Midbrain (tissue), 1 donor: ENCODE results near the gene CRBN.

Experiments
- DNase-seq: peaks from one replicate; lab custom pipeline; 2025; lab: John Stamatoyannopoulos, UW

Gene CRBN

DNA sequence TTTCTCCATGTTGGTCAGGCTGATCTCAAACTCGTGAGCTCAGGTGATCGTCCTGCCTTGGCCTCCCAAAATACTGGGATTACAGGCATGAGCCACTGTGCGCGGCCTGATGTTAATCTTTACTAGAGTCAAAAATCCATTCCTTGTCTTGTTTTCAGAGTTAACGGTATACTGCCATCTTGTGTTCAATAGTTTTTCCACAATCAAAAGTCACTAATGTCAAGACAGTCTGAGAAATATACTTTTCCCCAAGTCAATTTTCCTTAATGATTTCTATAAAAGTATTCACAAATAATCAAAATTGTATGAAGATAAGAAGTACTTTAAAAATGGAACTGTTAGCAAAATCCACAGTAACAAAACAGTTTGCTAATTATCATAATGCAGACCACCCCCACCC lies 8.5 kb downstream of the CRBN start:
- peak; percentile 23 for DNase-seq

- no peak for DNase-seq
Observed at GRCh38 chr3:3165650-3166049, 13.8 kb downstream of the CRBN start.

- no peak for DNase-seq
Observed at GRCh38 chr3:3165241-3165640, 14.2 kb downstream of the CRBN start.

GRCh38 chr3:3160826-3161225 lies 18.7 kb downstream of the CRBN start:
- DNase-seq = no peak

GRCh38 chr3:3157484-3157883 lies 22.0 kb downstream of the CRBN start:
- DNase-seq = no peak

DNA sequence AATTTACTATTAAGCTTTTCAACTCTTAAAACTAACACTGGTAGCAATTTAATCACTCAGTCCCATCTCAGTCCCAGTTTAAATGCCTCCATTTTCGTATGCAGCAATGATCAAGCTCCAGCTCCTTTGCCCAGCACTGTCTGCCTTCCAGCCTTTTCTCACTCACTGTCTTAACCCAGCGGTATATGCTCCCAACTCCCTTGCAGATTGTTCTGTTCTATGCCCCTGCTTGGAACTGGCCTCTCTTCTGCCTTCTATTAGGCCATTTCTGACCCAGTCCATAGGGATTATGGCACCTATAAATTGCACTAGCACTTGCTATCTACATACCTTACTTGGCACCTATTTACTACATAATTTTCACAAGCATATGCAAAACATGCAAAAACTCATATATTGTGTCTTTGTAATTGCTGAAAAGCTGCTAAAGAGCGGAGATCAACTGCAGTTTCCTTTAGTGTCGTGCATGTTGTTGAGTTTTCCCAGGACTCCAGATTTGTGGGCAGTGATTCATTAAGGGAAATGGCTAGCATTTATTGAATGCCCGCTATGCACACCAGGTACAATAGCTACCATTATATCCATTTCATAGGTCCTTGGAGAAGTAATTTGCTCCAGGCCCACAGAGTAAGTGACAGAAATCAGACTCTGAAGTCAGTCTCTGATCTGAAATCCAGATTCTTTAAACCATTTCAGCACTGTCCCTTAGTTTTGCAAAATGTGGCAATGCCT lies 24.4 kb downstream of the CRBN start:
- no peak for DNase-seq

DNA sequence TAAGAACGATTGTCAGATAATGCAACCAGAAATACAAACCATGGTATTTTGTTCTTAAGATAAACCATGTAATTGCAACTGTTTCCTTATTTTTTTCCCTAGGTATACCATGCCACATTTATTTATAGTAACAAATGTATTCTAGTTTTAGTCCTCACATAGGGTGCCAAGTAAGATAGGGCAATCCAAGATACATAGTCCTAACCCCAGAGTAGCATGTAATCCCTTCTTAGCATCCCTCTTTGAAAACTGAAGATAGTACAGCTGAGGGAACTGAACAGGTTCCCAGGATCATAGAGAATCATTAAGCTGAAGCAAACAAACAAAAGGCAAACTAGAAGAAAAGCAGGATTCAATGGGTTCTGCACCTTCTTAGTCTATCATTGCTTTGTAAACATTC lies 28.0 kb downstream of the CRBN start:
- DNase-seq = no peak

- DNase-seq = no peak
Observed at GRCh38 chr3:3149560-3149959, 29.9 kb downstream of the CRBN start.

- no peak for DNase-seq
Observed at GRCh38 chr3:3145831-3146230, 33.7 kb downstream of the CRBN start.

DNA sequence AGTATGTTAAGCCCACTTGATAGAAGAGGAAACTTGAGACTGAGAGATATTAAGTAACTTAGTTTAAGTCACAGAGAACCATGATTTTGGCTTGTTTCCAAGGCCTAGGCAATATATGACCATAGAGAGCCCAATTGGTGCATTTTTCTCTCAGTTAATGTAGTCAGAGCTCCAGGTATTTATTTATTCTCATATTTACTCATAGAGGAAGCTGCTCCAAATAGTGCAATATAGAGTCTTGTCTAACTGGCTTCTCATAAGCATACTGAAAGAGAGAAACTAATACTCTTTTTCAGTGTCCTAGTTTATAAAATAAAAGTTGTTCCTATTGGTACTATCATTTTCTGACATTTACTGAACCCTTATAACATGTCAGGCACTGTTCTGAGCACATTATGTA lies 37.6 kb downstream of the CRBN start:
- no peak for DNase-seq

- DNase-seq = no peak
Observed at GRCh38 chr3:3137526-3137925, 42.0 kb downstream of the CRBN start.

DNA sequence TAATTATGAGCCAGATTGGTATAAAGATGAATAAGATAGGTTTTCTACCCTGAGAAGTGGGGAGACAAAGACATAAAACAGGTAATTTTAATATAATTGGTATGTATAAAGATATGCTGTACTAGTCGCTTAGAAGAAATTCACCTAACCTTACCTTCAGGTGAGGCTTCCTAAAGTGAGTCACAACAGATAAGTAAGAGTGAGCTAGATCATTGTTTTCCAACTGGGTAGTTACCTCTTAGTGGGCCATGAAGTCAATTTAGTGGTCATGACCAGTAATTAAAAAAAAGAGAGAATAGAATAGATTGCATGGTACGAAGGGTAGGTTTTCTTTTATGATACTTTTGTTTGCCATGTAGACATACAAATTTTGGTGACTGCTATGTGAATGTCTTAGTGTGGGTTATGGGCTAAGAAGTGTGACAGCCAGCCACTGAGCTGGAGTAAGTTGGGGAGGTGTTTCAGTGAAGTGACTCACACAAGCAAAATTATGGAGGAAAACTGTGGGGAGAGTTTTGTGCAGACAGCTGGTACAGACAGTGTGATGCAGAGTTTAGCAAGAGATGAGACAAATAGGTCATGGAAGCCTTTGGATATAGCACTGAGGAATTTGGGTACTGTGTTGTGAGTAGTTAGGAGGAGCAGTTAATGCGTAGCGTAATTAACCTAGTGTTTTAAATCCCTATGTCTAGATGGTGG lies 44.6 kb downstream of the CRBN start:
- no peak for DNase-seq

GRCh38 chr3:3133500-3133899 lies 46.0 kb downstream of the CRBN start:
- no peak for DNase-seq

DNA sequence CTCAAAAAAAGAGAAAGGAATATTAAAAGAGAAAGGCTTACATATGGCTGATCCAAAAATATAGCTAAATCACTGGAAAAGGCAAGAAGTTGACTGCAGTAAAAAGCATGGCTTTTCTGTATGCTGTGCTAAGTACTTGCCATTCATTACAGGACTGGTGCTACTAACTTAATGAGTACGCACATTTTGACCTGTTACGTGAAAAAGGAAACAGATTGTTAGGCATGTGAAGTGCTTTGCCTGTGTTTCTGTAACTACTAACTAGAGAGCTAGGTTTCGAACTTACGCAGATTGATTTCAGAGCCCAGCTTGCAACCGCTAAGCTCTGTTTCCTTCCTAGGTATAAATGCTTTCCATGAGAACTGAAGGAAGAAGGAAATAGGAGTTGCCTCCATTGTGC lies 49.9 kb downstream of the CRBN start:
- no peak for DNase-seq

DNA sequence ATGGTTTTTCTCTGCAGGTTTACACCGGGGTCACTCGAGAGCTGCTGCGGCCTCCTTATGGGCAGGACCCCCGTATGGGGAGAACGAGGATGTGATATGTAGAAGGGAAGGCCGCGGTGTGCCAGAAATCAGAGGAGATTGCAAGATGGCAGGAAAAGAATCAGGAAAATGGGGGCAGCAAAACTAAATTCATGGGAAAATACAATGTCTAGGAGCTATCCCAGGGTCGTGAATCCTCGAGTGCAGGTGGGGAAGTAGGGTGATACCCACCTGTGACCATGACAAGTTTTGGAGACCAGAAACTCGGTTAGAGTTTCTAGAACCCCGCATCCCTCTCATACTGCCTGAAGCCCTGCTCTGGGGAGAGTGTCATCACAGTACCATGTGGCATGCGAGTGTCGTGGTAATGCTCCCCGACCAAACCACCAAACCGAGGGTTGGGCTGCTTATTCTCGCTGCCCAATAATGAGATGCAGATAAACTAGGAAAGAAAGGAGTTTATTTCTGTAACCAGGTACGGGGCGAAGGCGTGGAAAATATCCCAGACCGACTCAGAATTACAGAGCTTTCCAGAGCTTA lies 52.0 kb downstream of the CRBN start:
- DNase-seq = no peak

DNA sequence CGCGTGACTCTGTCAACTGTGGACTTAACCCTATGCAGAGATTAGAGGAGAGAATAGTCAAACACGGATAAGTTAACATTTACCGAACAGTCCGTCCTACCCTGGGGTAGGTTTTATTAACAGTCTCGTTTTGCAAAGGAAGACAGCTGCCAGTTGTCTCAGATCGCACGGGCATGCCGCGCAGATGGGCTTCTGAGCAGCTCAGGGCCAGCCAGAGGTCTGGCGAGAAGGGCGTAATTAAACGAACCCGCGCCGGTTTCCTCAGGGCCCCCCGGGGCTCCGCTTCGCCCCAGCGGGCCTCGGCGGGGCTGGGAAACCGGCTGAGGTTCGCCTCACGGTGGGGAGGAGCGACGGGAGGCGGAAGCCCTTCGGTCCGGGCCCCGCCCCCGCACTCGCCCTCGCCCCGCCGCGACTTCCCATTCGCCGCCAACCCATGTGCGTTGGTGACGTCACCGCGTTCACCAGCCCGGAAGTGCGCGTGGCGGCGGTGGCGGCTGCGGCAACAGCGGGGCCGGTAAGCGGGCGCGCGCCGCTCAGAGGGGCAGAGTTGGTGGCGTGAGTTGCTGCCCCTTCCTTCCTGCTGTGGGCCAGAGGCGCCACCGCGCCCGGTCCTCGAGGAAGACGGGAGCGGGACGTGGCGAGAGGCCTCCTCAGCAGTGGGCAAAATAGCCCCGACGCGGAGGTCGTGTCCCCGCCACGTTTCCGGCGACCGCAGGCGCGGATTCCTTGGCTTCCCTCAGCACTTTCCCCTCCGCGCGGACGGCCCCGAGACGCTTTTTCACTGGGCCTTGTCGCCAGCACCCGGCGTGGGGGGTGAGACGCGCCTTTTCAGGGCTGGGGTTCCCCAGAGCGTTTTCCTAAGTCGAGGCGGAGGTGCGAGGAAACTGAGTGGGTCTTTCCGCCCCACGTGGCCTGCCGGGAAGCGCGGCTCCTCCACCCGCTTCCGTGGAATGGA lies 52.7 kb downstream of the CRBN start, which contains the start of gene TRNT1:
Gene TRNT1 (plus strand): TSS at position 464 of the 955 bp plus-strand sequence. CDS start 2,101 bp downstream, outside the sequence.
- peak; percentile 93 for DNase-seq

GRCh38 chr3:3125977-3126376 lies 53.5 kb downstream of the CRBN start:
- DNase-seq = no peak

GRCh38 chr3:3119393-3119851 lies 60.1 kb downstream of the CRBN start:
- DNase-seq = no peak

DNA sequence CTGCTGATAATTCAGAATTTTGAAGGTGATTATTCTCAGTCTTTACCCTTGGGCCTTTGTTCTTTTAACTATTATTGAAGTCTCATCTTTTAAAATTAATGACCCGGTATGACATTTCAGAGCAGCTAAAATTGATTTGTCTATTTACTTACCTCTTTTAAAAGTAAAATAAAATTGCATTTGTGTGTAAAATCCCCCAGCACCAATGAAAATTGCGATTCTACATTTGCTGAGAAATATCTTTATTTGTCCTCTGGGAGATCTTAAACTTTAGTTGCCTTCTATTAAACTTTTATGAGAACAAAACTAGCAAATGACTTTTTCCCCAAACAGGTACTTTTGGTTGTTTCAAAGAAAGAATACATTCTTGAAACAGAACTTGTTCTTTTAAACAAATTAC lies 61.8 kb downstream of the CRBN start:
- no peak for DNase-seq

DNA sequence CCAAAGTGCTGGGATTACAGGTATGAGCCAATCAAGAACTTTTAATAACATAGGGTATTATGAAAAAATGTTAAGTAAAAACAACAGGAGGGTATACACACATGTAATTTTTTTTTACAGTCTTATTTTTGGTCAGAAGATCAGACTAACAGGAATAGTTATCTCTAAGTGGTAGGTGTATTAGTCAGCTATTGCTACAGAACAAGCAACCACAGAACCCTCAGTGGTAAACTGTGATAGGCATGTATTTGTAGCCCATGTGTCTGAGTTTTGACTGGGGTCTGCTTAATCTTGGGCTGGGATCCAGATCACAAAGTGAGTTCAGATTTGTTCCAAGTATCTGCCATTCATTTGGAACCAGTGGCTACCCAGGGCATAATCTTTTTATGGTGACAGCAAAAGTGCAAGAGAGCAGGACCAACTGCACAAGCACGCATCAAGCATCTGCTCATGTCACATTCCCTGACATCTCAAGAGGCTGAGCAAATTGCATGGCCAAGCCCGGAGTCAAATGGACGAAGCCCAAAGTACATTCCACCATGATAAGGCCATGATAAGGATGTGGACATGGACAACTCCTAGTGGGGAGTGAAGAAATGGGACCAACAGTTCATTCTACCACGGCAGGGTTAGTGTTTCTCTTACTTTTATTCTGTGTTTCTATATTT lies 66.3 kb downstream of the CRBN start:
- DNase-seq = no peak

DNA sequence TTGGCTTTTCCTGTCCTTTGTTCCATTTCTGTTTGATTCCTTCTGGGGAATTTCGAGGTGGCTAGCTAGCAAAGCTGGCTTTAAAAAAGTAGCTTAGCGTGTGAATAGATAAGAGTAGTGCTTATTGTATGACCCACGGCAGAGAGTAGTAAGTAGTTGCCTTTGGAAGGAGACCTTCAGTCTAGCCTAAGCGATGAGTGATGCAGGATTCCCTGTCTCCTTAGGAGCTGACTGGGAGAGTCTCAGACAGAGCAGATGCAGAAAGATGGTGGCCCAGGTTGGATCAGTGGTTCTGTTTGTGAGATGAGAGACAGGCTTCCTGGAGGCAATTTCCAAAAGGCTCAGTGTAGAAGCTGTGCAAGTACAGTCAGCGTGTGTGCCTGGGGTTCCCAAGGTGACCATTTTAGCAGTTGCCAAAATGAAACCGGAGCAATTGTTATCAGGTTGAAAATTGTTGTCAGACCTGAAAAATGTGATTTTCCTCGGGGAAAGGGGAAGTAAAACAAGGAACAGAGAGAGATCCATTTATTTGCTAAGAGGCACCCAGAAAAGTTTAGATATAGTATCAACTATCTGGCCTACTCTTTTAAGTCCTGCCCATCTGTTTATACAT lies 68.6 kb downstream of the CRBN start:
- DNase-seq = no peak
